Effector CD8-positive, alpha-beta T cell (primary cell): Measurements from ENCODE around the gene NPTXR.
"Not testable (repeated sequence)": the region's sequence is repeated elsewhere in the genome, so short reads cannot be mapped to it uniquely, and the experiment has no call there.

Experiments used
- DNase-seq: peaks from one replicate; lab custom pipeline; 2025; lab: John Stamatoyannopoulos, UW

NPTXR gene

GRCh38 chr22:38868886-38869381, 25.1 kb upstream of the NPTXR start:
- peak; percentile 76 for DNase-seq

GRCh38 chr22:38868286-38868721, 24.5 kb upstream of the NPTXR start:
- no peak for DNase-seq

- DNase-seq: no peak
These were observed 23.9 kb upstream of the NPTXR start for GRCh38 chr22:38867471-38868285.

- no peak for DNase-seq
These were observed 23.3 kb upstream of the NPTXR start for GRCh38 chr22:38867124-38867455.

GRCh38 chr22:38866399-38867123, 22.7 kb upstream of the NPTXR start:
- no peak for DNase-seq

- no peak for DNase-seq
These were observed 22.2 kb upstream of the NPTXR start for GRCh38 chr22:38866024-38866398.

- DNase-seq: no peak
These were observed 21.6 kb upstream of the NPTXR start for GRCh38 chr22:38865201-38866023.

- DNase-seq: no peak
These were observed 20.7 kb upstream of the NPTXR start for GRCh38 chr22:38864361-38865191.

- no peak for DNase-seq
These were observed 19.8 kb upstream of the NPTXR start for GRCh38 chr22:38863531-38864131.

GRCh38 chr22:38862375-38863329, 18.8 kb upstream of the NPTXR start:
- no peak for DNase-seq

- DNase-seq: no peak
These were observed 18.1 kb upstream of the NPTXR start for GRCh38 chr22:38861927-38862326.

- no peak for DNase-seq
These were observed 17.5 kb upstream of the NPTXR start for GRCh38 chr22:38861170-38861876.

GRCh38 chr22:38860283-38861169, 16.7 kb upstream of the NPTXR start:
- no peak for DNase-seq

GRCh38 chr22:38859581-38860282, 15.9 kb upstream of the NPTXR start:
- DNase-seq: no peak

GRCh38 chr22:38858492-38858891, 14.7 kb upstream of the NPTXR start:
- no peak for DNase-seq

GRCh38 chr22:38854476-38854875, 10.6 kb upstream of the NPTXR start:
- DNase-seq: not testable (repeated sequence)

- not testable (repeated sequence) for DNase-seq
These were observed 10.1 kb upstream of the NPTXR start for GRCh38 chr22:38853883-38854282.
